GM20431 (cell line): ENCODE measurements around the gene VANGL1.

ENCODE experiments used
- in situ Hi-C: fragments of 300-500 bp; cut with MseI, MboI; formaldehyde crosslinking; loops from one replicate; pipeline ENCODE4 v1.15.0; 2020; ENCODE audit warnings: low sequenced_read_pairs; ENCODE audit not compliant: unreplicated experiment

The VANGL1 gene

GRCh38 chr1:115661157-115661556, 19.4 kb downstream of the VANGL1 start:
- in situ Hi-C loops, result no loop called here

GRCh38 chr1:115665319-115666096, 23.7 kb downstream of the VANGL1 start:
- in situ Hi-C loops, result no loop called here

- in situ Hi-C loops, result no loop called here
Measured at GRCh38 chr1:115666206-115666605, 24.4 kb downstream of the VANGL1 start.

- in situ Hi-C loops, result no loop called here
Measured at GRCh38 chr1:115666702-115667101, 24.9 kb downstream of the VANGL1 start.

GRCh38 chr1:115668579-115668978, 26.8 kb downstream of the VANGL1 start:
- in situ Hi-C loops, result no loop called here

- in situ Hi-C loops, result no loop called here
Measured at GRCh38 chr1:115669002-115669673, 27.4 kb downstream of the VANGL1 start.

GRCh38 chr1:115669886-115670285, 28.1 kb downstream of the VANGL1 start:
- in situ Hi-C loops, result no loop called here

GRCh38 chr1:115670476-115671175, 28.9 kb downstream of the VANGL1 start:
- in situ Hi-C loops, result no loop called here

GRCh38 chr1:115671176-115671934, 29.6 kb downstream of the VANGL1 start:
- in situ Hi-C loops, result no loop called here

- in situ Hi-C loops, result no loop called here
Measured at GRCh38 chr1:115672224-115673009, 30.6 kb downstream of the VANGL1 start.

GRCh38 chr1:115676498-115677181, 34.9 kb downstream of the VANGL1 start:
- in situ Hi-C loops, result no loop called here

- in situ Hi-C loops, result no loop called here
Measured at GRCh38 chr1:115677182-115677555, 35.4 kb downstream of the VANGL1 start.

- in situ Hi-C loops, result no loop called here
Measured at GRCh38 chr1:115677565-115677964, 35.8 kb downstream of the VANGL1 start.

GRCh38 chr1:115678141-115678540, 36.4 kb downstream of the VANGL1 start:
- in situ Hi-C loops, result no loop called here

GRCh38 chr1:115679141-115679611, 37.4 kb downstream of the VANGL1 start:
- in situ Hi-C loops, result no loop called here

- in situ Hi-C loops, result no loop called here
Measured at GRCh38 chr1:115680730-115681111, 39.0 kb downstream of the VANGL1 start.

GRCh38 chr1:115682792-115683191, 41.0 kb downstream of the VANGL1 start:
- in situ Hi-C loops, result no loop called here

GRCh38 chr1:115685029-115685705, 43.4 kb downstream of the VANGL1 start:
- in situ Hi-C loops, result no loop called here
